Mesenteric fat pad (tissue), 1 donor: Measurements from ENCODE around the gene NEK6. TPM values are rescaled to one million over a fixed set of nuclear protein-coding genes. Genes with fewer than 3 reads are reported as not detected.

Experiments used
- DNase-seq: peaks from one replicate; pipeline ENCODE4 v3.0.0-alpha.2; 2020; ENCODE audit warnings: low spot score
- long read RNA-seq: library from polyadenylated mRNA; unstranded; transcript quantifications from one replicate; pipeline ENCODE4 v2.0.0, GENCODE V29; 2020
- total RNA-seq: library from RNA; stranded (reverse); fragmentation: NEBNext Ultra II Directional; extraction: Animal tissue kit (Norgen Biotek cat#: 25700); gene quantifications from one replicate; pipeline ENCODE4 v1.2.1, GENCODE V29; 2021
- donor health status: DM: yes; HTN: yes; CAD: no.

NEK6 gene
- total RNA-seq, result 97.9 TPM
- long read RNA-seq, transcript NEK6-201 (10 exons, 3,447 nt), result major isoform, 135 of 223 reads
- long read RNA-seq, transcript NEK6-214 (10 exons, 2,573 nt), result minor isoform, 32 of 223 reads
- long read RNA-seq, partial matches to known transcripts, result 24 of 223 reads
- long read RNA-seq, other reads (novel, unspliced or antisense), result 29 of 223 reads

DNA sequence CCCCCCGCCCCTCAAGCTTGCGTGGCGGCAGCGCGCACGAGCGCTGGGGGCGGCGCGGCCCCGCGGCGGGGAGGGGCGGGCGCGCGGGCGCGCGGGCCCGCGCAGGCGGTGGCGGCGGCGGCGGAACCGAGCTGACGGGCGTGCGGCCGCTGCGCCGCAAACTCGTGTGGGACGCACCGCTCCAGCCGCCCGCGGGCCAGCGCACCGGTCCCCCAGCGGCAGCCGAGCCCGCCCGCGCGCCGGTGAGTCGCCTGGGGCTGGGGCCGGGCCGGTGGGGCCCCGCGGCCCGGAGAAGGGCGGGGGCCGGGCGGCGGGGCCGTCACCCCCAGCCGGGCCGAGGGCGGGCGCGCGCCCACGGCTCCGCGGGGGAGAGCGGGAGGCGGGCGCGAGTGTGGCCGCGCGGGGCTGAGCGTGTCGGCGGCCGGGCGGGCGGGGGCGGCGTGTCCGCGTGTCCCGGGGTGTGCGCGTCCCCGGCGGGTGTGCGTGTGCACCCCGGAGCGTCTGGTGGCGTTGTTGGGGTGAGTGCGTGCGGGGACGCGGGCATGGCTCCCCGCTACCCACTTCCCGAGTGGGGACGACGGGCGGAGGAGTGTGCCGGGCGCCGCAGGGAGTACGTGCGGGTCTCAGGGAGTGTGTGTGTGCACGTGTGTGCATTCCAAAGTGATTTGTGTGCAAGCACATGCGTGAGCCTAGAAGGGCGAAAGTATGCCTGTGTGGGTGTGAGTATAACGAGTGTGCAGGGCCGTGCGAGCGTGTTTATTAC is at the start of gene NEK6:
TSS of gene NEK6 (plus strand) at position 106 of the 763 bp plus-strand sequence. CDS start 44,016 bp downstream, outside the sequence.
- no peak for DNase-seq

DNA sequence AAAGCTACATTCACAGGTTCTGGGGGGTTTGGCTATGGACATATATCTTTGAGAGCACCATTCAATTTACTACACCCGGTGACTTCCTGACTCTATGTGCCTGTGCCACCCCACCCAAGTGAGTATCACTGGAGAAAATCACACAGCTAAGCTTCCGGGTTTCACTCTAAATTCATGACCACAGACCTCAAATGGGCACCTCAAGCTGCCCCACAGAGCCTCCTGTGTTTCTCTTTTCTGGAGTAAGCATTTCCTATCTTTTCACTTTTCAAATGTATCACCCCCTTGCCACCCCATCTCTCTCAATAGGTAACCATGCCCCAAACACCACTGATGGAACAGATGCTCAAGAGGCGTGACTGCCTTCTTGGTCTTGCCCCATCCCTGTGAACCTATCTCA is 49.2 kb upstream of the NEK6 start:
- no peak for DNase-seq

DNA sequence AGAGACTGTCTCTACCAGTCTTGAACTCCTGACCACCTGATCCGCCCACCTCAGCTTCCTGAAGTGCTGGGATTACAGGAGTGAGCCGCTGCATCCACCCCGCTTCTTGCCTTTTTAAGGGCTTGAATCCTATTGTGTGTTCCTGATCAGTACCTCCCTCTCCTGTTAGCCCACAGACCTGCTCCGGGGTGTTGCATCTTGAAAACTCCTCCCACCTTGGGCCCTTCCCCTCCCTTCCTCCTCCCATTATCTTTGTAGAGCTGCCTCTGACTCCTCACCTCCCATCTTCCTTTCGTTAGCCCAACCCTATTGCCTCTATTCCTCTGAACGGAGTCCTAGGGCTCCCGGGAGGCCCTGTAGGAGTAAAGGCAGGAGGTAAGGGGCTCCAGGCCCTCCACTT is 48.5 kb upstream of the NEK6 start:
- DNase-seq, result no peak

DNA sequence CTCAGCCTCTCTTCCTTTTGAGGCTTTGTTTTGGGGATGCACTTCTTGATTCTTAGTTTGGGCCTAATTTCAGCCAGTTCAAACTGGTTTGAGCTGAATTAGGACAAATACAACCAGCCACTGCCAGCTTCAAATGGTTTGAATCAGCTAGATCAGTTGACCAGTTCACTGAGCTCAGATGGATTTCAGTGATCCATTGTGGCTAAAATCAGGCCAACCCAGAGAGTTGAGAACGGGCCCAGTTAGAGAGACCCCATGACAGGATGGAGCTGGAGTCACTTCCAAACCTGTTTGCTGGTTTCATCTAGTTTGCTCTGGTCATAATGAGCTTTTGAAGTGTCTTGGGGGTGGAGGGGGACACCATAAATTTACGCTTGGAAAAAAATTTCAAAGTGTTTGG is 48.0 kb upstream of the NEK6 start:
- DNase-seq, result no peak

DNA sequence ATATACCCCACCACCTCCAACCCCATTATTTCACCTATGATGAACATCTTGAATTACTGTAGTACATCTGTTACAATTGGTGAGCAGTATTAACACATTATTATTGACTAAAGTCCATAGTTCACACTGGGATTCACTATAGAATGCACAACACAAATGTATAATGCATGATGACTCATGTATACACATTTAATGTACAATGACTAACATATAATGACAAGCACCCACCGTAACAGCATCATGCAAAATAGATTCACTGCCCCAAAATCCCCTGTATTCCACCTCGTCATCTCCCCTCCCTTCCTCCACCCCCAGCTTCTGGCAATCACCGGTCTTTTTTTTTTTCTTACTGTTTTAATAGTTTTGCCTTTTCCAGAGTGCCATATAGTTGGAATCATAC is 47.1 kb upstream of the NEK6 start:
- DNase-seq, result no peak

DNA sequence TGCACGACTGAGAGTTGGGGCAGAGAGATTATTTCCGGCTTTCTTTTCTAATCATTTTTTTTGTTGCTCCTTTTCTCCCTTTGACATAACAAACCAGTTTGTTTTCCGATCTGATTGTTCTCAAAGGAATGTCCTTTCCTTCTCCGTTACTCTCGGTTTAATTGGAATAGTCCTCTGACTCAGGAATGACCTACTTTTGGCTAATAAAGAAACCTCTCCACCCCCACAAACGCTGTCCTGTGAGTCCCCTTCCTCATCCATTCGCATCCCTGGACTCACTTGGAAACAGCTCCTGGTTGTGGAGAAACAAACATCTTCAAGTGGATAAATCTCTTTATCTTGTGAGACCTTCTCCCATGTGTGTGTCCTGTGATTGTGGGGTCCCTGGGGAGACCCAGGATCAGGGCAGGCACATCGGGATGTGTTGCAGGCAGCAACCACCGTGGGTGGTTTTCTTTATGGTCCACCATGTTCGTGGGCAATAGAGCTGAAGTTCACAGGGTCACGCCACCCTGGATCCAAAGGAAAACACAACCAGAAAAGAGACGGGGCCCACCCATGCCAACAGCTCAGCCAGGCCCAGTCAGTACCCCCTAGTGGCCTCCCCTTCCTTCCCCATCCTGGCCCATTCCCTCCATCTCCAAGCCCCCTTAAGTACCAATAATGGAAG is 45.2 kb upstream of the NEK6 start:
- DNase-seq, result peak; percentile 43

DNA sequence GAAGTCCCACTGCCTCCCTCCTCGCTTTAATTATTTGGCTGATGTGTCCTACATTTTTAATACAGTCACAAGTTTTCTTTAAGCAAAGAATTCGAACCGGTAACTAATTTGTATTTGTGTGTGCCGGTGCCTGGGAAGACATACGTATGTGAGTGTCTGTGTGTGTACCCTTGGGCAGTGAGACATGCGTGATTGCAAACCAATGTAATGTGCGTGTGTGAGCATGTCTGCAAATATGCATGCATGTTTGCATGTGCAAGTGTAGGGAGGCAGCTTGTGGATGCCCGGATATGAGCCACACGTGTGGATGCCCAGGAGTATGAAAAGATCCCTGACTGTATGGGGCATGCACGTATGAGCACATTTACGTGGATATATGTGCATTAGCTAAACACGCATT is 44.4 kb upstream of the NEK6 start:
- peak; percentile 11 for DNase-seq

DNA sequence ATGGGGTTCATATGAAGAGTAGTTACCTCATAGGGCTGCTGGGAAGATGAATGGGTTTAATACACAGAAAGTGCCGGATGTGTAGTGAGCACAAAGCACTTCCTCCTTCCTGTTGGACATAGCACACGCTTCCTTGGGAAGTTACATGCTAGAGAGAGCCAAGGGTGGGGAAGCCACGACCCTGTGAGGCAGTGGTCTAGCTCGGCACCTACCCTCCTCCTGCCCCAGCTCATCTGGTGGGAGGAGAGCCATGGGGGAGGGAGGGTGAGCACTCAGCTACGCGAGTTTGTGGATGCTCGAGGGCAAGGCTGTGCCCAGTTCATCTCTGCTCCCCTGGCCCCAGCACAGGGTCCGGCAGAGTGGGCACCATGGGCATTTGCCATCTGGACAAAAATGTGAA is 43.6 kb upstream of the NEK6 start:
- DNase-seq, result peak; percentile 73

DNA sequence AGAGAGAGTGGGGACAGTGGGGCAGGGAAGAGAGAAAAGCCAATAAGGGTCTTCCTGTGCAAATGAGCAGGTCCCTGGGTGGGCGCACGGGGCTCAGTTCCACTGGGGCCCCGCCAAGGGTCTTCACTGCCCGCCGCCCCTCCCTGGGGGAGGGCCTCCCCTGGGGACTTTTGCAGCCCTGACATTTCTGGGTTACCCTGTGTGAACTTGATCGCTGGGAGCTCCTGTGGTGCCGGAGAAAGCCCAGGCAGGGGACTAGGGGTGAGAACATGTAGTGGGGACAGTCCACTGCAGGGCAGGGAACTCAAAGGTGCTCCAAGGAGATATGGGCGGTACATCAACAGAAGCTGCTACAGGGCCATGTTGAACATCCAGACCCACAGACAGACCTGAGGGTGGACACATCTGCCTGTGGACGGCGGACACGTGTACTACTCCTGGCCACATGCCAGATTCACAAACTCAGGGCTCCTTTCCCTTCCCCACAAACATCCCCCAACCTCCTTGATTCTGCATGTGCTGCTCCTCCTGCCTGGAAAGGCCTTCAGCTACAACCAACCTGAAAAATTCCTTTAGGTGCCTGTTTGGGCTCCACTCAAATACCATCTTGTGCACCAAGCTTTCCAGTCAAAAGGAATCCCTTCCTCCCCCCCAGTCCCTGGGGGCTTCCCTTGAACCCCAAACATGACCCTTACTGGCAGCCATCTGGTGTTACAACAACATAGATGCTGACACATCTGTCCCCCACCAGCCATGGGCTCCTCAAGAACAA is 43.0 kb upstream of the NEK6 start:
- peak; percentile 68 for DNase-seq

DNA sequence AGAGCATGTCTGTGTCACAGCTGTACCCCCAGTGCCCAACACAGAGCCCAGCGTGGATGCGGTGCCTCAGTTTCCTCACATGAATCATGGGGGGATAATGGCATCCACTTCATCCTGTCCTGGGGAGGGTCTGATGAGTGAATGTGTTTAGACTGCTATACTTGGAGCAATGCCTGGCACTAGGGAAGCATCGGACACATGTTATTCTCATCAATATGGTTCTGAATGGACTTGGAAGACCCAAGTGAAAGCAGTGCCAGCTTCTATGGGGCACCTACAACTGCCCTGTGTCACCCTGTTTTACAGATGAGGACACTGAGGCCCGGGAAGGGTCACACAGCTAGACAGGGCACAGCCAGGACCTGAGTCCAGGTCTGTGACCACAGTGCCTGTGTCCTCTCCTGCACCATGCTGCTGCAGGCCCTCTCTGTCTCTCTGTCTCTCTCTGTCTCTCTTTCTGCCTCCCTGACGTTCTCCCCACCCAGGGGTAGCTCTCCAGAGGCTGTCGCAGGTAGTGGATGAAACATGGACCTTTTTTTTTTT is 42.3 kb upstream of the NEK6 start:
- peak; percentile 45 for DNase-seq

DNA sequence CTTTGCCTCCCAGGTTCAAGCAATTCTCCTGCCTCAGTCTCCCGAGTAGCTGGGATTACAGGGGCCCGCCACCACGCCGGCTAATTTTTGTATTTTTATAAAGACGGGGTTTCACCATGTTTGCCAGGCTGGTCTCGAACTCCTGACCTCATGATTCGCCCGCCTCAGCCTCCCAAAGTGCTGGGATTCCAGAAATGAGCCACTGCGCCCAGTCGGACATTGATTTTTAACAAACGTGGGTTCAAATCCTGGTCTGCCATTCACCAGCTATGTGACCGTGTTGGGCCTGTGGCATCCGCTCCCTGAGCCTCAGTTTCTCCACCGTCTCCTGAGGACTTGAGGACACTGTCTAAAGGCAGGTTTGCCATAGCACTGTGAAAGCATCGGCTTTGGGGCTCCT is 41.8 kb upstream of the NEK6 start:
- DNase-seq, result peak; percentile 37

DNA sequence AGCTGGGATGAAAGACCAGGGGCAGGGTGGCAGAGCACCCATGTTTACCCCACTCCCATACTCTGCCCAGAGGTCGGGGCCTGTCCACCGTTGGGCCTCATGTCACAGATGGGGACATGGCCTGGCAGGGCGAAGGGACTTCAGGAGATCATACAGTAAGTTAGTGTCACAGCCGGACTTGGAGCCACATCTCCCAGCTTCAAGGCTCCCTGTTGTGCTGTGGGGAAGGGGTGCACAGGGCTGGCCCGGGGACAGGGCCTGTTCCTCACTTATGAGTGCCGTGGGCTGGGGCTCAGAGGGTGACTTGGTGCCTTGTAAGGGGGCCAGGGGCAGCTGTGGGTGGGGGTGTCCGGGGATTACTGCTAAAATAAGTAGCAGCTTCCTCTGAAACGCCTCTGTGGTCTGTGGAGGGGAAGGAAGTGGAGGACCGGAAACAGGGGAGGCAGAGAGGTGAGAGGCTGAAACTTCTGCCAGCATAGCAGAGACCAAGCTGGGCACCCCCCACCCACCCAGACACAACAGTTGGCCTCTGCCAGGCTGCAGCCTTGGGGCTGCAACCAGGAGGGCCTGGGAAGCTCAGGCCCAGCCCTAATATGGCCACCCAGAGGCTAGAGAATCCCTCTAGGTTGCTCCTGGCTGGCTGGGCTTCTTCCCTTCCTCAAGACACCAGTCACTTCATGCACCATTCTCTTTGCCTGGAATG is 41.1 kb upstream of the NEK6 start:
- DNase-seq, result peak; percentile 71

DNA sequence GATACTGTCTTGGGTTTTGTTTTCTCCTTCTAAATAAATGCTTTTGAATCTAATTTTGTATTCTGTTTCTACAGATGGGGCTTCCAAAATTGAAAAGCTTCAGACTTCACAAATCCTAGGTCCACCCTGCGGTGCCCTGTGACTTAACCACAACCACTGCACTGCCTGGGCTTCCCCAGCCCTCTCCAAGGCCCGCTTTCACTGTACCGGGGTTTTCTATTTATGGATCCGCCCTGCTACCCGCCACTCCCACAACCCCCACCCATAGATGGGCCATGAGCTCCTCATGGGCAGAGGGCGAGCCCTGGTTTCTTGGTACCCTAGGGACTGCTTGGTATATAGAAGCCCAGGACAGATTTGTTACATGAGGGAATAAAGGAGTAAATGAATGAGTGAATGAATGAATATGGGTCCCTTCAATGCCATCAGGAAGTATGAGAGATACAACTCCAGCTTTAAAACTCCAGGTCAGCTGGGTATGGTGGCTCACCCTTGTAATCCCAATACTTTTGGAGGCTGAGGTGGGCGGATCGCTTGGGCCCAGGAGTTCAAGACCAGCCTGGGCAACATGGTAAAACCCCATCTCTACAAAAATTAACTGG is 39.8 kb upstream of the NEK6 start:
- peak; percentile 47 for DNase-seq

DNA sequence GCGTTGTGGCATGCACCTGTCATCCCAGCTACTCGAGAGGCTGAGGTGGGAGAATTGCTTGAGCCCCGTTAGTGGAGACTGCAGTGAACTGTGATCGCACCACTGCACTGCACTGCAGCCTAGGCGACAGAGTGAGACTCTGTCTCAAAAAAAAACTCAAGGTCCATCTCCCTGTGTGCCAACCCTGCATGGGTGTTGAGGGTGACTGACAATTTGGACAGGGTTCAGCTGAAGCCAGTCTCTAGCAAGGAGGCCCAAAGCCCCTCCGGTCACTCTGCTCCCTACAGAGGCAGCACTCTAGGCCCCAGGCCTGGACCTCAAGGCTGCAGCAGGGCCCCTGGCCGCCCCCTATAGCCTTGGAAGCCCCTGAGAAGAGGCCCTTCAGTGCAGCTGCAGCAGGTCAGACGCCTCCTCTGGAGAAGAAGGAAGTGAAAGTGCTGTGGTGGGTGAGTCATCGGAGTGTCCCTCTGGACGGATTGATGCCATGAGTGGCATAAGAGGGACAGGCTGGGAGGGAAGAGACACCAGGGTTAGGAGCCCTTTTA is 39.2 kb upstream of the NEK6 start:
- peak; percentile 84 for DNase-seq

DNA sequence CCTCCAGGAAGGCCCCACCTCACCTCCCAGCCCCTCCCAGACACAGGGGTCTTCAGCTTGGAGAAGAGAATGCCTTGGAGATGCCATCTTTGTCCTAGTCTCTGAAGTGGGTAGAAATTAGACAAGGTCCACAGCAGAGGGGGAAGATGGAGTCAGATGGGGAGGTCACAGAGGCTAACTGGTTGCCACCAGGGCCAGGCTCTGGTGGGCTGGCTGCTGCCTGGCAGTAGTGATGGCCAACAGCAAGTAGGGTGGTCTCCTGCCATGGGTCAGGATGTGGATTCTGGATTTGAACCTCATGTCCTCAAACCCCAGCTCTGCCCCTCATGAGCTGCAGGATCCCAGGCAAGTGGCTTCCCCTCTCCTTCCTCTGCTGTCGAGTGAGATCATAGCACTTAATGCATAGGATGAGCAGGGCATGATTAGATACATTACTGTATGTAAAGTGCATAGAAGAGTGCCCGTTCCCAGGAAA is 38.7 kb upstream of the NEK6 start:
- peak; percentile 74 for DNase-seq

DNA sequence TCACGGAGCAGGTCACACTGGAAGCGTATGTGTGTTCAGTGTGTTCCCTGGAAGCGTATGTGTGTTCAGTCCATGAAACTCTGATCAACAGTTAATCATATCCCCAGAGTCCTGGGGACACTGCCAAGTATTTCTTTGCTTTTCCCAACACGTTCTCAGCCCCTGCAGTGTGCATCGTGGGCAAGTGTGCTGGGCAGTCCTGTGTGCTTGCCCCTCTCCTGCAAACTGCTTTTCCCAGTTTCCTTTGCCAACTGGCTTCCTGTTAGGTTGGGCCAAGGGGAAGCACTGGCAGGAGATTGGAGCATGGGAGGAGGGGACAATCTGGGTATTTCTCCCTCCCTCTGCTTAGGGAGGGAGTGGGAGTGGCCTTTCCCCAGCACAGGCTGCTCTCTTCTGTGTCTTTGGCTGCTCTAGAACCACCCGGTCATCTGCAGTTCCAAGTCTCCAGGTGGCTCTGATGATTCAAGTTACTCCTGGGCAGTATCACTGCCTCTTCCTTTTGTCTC is 36.8 kb upstream of the NEK6 start:
- DNase-seq, result no peak

DNA sequence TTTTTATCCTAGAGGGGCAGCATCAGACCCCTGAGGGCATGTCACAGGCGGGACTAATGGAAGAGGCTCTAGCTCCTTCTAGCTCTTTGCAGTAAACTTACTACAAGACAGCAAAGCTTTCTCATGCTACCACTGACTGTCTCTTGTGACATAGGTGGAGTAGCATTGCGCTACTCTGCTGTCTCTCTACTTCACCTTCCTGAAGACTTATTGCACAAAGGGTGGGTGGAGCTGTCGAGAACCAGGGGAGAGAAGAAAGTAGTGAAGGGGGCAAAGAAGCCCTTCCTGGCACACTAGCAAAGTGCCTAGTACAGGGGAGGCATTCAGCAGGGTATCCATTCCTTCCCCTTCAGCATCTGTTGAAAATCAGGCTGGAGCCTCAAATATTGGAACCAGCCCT is 36.1 kb upstream of the NEK6 start:
- DNase-seq, result no peak

DNA sequence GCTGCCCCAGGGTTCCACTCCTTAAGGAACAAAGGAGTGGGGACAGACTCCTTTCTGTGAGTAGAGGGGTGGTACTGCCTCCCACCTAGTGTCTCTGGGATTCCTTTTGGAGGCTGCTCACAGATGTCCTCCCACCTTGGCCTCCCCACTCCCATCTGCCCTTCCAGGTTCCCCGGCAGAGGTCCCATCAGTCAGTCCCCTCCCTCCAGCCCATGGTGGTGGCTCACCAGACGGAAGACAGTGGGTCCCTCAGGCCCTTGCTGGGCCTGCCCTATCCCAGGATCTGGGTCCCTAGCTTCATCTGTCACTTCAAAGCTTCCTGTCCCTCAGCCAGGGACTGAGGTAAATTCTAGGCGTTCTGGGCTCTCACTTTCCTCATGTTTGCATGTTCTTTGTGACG is 35.6 kb upstream of the NEK6 start:
- no peak for DNase-seq

DNA sequence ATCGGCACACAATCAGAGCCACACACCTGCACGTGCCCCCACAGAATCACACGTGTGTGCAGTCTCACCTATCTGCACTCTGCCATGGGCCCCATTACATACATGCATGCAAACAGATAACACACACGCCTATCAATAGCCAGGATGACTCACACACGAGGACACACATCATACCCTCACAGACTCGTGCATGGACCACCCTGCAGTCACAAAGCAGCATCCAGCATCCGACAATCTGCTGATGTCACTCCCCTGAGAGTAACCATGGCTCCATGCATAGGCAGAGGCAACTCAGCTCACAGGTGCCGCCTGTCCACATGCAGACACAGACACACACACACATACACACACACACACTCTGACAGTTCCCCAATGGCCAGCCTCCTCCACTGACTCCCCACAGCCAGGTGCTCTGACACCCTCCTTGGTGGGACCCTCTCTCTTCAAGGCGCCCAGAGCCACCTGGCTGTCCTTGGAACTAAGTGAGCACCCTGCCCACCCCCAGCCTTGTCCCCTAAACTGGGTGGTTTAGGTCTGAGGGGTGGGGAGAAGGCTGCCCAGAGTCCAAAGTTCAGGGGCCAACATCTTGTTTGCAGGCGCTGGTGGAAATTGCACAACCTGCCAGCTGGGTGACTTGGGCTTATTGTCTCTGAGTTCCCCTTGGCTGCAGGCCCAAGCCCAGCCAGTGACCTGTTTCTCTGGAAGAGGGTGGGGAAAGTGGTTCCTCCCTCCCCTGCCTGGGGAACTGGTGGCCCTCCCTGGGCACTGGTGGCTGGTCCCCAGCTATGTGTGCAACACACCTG is 34.6 kb upstream of the NEK6 start:
- DNase-seq, result peak; percentile 93
